Ectodermal cell (in vitro differentiated cells): ENCODE results near the gene SH2D2A.
A peak's percentile ranks its signal among the peaks of the same experiment; 100 is the strongest.

Source experiments
- H3K27ac ChIP-seq: 2 replicates; pipeline ENCODE4 v1.7.0; 2013; ENCODE audit warnings: mild to moderate bottlenecking, low read depth, low read length; ENCODE audit not compliant: insufficient read depth, poor library complexity, severe bottlenecking
- H3K27me3 ChIP-seq: 2 replicates; pipeline ENCODE4 v1.7.0; 2013; ENCODE audit warnings: mild to moderate bottlenecking, low read length; ENCODE audit not compliant: insufficient read depth, control insufficient read depth, poor library complexity, severe bottlenecking
- H3K36me3 ChIP-seq: one replicate; pipeline ENCODE4 v1.7.0; 2013; ENCODE audit warnings: low read length; ENCODE audit not compliant: control insufficient read depth, insufficient read depth
- H3K4me1 ChIP-seq: one replicate; pipeline ENCODE4 v1.7.0; 2013; ENCODE audit warnings: low read length; ENCODE audit not compliant: control insufficient read depth, insufficient read depth
- H3K4me3 ChIP-seq: 2 replicates; pipeline ENCODE4 v1.7.0; 2013; ENCODE audit warnings: low read depth, low read length, control low read depth; ENCODE audit not compliant: insufficient read depth
- H3K9me3 ChIP-seq: 2 replicates; pipeline ENCODE4 v1.7.0; 2013; ENCODE audit warnings: mild to moderate bottlenecking, low read length, moderate library complexity; ENCODE audit not compliant: control insufficient read depth
- WGBS, 2 experiments: methylation state at CpG; one replicate each; pipeline ENCODE4 v1.1.7; 2013; ENCODE audit warnings: missing lambda C conversion rate in 2 of 2; 5-methylcytosine and 5-hydroxymethylcytosine counted together

The SH2D2A gene

GRCh38 chr1:156804026-156804425 lies 12.6 kb downstream of the SH2D2A start:
- WGBS, 2 experiments: 97% methylated on average over 3 of the region's 3 CpGs
- H3K27ac ChIP-seq: peak overlapping the region; percentile 4
- peaks cover 16% of the 10 kb centered on the region for H3K36me3 ChIP-seq
- peaks cover 12% of the 10 kb centered on the region for H3K4me1 ChIP-seq
- H3K4me3 ChIP-seq: no peak overlapping the region
- no peaks in the 10 kb centered on the region for H3K27me3 ChIP-seq
- no peaks in the 10 kb centered on the region for H3K9me3 ChIP-seq

- H3K4me3 ChIP-seq: no peak overlapping the region
- 90 to 92% methylated on average over 13 of the region's 13 CpGs for WGBS, 2 experiments
- no peaks in the 10 kb centered on the region for H3K9me3 ChIP-seq
- H3K27ac ChIP-seq: no peak overlapping the region
- H3K4me1 ChIP-seq: peaks cover 12% of the 10 kb centered on the region
- no peaks in the 10 kb centered on the region for H3K27me3 ChIP-seq
- H3K36me3 ChIP-seq: peaks cover 20% of the 10 kb centered on the region
Measured at GRCh38 chr1:156803086-156803851, 13.4 kb downstream of the SH2D2A start.

- Histone ChIP-seq H3K27ac (no peak overlapping the region), H3K4me3 (no peak overlapping the region), H3K27me3 (no peaks in the 10 kb centered on the region), H3K9me3 (no peaks in the 10 kb centered on the region), H3K36me3 (peaks cover 27% of the 10 kb centered on the region), H3K4me1 (peaks cover 12% of the 10 kb centered on the region)
- 92 to 95% methylated on average over 8 of the region's 8 CpGs for WGBS, 2 experiments
Measured at GRCh38 chr1:156802421-156802935, 14.2 kb downstream of the SH2D2A start.

GRCh38 chr1:156801409-156802121 lies 15.1 kb downstream of the SH2D2A start:
- Histone ChIP-seq H3K27ac (no peak overlapping the region), H3K9me3 (no peaks in the 10 kb centered on the region), H3K4me3 (no peak overlapping the region), H3K27me3 (no peaks in the 10 kb centered on the region), H3K36me3 (peaks cover 30% of the 10 kb centered on the region), H3K4me1 (peaks cover 12% of the 10 kb centered on the region)
- WGBS, 2 experiments: 79 to 81% methylated on average over 7 of the region's 7 CpGs

GRCh38 chr1:156797212-156797871 lies 19.3 kb downstream of the SH2D2A start:
- WGBS, 2 experiments: 43 to 58% methylated on average over 3 to 4 of the region's 4 CpGs
- Histone ChIP-seq H3K36me3 (peaks cover 60% of the 10 kb centered on the region), H3K27ac (no peak overlapping the region), H3K4me1 (no peaks in the 10 kb centered on the region), H3K9me3 (no peaks in the 10 kb centered on the region), H3K4me3 (no peak overlapping the region), H3K27me3 (no peaks in the 10 kb centered on the region)

GRCh38 chr1:156796340-156797097 lies 20.1 kb downstream of the SH2D2A start:
- Histone ChIP-seq H3K9me3 (no peaks in the 10 kb centered on the region), H3K27ac (no peak overlapping the region), H3K4me1 (no peaks in the 10 kb centered on the region), H3K27me3 (no peaks in the 10 kb centered on the region), H3K4me3 (no peak overlapping the region), H3K36me3 (peaks cover 68% of the 10 kb centered on the region)
- WGBS, 2 experiments: 95 to 97% methylated on average over 8 of the region's 8 CpGs

GRCh38 chr1:156795787-156796186 lies 20.9 kb downstream of the SH2D2A start:
- H3K36me3 ChIP-seq: peaks cover 74% of the 10 kb centered on the region
- H3K4me3 ChIP-seq: no peak overlapping the region
- no peaks in the 10 kb centered on the region for H3K9me3 ChIP-seq
- H3K27me3 ChIP-seq: no peaks in the 10 kb centered on the region
- WGBS, 2 experiments: 80 to 81% methylated on average over 7 of the region's 7 CpGs
- H3K27ac ChIP-seq: no peak overlapping the region
- no peaks in the 10 kb centered on the region for H3K4me1 ChIP-seq

- Histone ChIP-seq H3K36me3 (peaks cover 70% of the 10 kb centered on the region), H3K4me1 (no peaks in the 10 kb centered on the region), H3K27ac (no peak overlapping the region), H3K27me3 (no peaks in the 10 kb centered on the region), H3K9me3 (no peaks in the 10 kb centered on the region), H3K4me3 (no peak overlapping the region)
- 91 to 96% methylated on average over 5 of the region's 5 CpGs for WGBS, 2 experiments
Measured at GRCh38 chr1:156795374-156795733, 21.3 kb downstream of the SH2D2A start.

GRCh38 chr1:156794506-156795373 lies 21.9 kb downstream of the SH2D2A start:
- Histone ChIP-seq H3K27ac (no peak overlapping the region), H3K4me3 (no peak overlapping the region), H3K27me3 (no peaks in the 10 kb centered on the region), H3K36me3 (peaks cover 65% of the 10 kb centered on the region), H3K4me1 (no peaks in the 10 kb centered on the region), H3K9me3 (no peaks in the 10 kb centered on the region)
- 95 to 96% methylated on average over 6 of the region's 7 CpGs for WGBS, 2 experiments
